HG03520 (cell line): ENCODE measurements around the gene ATAD1.
"Not testable (repeated sequence)": the region's sequence is repeated elsewhere in the genome, so short reads cannot be mapped to it uniquely, and the experiment has no call there.

Experiments used
- ATAC-seq: cut with Tn5 transposase; IDR thresholded peaks from one replicate; pipeline ENCODE4 v1.9.1; 2021; ENCODE audit warnings: mild to moderate bottlenecking, moderate library complexity; ENCODE audit not compliant: unreplicated experiment

The ATAD1 gene

GRCh38 chr10:87760195-87760905, 57.7 kb downstream of the ATAD1 start:
- no peak for ATAC-seq

- ATAC-seq: no peak
Measured at GRCh38 chr10:87759551-87759950, 58.5 kb downstream of the ATAD1 start.

DNA sequence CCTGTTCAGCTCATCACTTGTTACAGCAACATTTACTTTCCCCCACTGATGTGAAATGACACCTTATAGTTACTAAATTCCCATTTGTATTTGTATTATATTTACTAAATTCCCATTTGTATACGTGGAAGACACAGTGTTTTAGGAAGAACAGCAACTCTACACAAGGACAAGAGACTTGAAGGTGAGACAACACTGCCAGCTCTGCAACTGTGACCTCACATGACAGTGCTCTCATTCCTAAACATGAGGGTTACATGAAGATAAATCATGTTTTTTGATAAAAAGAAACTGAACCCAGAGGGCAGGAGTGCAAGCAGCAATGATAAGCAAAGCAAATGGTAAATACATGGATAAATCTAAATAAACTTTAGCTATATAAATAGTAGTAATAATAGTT, 60.3 kb downstream of the ATAD1 start:
- ATAC-seq: no peak

DNA sequence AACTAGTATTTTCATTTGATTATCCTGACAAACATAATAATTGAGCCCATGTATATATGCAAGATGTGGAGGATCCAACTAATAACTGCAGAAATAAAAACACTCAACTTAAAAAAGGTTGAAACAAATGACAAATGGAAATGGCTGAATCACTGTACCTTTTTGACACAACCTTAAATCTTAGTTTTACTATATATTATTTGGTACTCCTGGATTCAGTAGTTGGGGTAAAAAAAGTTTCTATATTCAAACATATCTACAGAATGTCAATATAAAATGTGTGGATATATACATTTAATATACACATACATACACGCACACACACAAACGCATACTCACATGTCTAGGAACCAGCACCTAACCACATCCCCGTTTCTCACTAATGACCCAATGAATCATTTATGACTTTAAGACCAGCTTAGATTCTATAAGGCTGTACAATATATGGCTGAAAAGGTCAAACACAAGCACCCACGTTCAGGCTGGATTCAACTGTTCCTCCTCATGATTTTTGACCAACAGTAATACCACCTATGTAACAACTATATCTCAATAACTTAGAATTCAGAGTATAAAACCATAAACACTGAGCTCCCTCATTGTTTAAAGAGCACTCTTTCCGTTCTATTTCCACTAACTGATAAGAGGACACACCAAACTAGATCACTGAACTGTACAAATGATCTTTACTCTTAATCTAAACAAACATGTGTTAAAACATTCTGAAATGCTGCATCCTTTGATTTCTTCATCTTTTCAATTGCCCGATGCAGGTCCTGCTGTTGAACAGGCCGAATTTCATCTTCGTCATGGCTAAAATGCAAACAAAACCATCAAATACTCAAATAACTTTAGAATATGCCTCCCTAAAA, 63.8 kb downstream of the ATAD1 start:
- no peak for ATAC-seq

- ATAC-seq: no peak
Measured at GRCh38 chr10:87752566-87752965, 65.5 kb downstream of the ATAD1 start.

- ATAC-seq: no peak
Measured at GRCh38 chr10:87751274-87751673, 66.8 kb downstream of the ATAD1 start.

- ATAC-seq: no peak
Measured at GRCh38 chr10:87750817-87751216, 67.2 kb downstream of the ATAD1 start.

- no peak for ATAC-seq
Measured at GRCh38 chr10:87750001-87750671, 67.9 kb downstream of the ATAD1 start.

- not testable (repeated sequence) for ATAC-seq
Measured at GRCh38 chr10:87748244-87748643, 69.8 kb downstream of the ATAD1 start.

- ATAC-seq: no peak
Measured at GRCh38 chr10:87746911-87747310, 71.1 kb downstream of the ATAD1 start.

- no peak for ATAC-seq
Measured at GRCh38 chr10:87744606-87745005, 73.4 kb downstream of the ATAD1 start.

DNA sequence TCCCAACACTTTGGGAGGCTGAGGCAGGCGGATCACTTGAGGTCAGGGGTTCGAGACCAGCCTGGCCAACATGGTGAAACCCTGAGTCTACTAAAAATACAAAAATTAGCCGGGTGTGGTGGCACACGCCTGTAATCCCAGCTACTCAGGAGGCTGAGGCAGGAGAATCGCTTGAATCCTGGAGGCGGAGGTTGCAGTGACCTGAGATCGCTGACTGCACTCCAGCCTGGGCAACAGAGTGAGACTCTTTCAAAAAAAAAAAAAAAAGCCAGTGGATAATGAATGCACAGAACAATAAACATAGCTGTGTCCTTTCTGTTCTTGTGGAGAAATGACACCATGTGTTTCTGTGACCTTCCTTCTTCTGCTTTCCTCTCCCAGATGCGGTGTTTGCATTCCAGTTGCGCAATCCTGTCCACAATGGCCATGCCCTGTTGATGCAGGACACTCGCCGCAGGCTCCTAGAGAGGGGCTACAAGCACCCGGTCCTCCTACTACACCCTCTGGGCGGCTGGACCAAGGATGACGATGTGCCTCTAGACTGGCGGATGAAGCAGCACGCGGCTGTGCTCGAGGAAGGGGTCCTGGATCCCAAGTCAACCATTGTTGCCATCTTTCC, 74.9 kb downstream of the ATAD1 start:
- not testable (repeated sequence) for ATAC-seq

- no peak for ATAC-seq
Measured at GRCh38 chr10:87740254-87740655, 77.8 kb downstream of the ATAD1 start.

- no peak for ATAC-seq
Measured at GRCh38 chr10:87739703-87740102, 78.3 kb downstream of the ATAD1 start.

DNA sequence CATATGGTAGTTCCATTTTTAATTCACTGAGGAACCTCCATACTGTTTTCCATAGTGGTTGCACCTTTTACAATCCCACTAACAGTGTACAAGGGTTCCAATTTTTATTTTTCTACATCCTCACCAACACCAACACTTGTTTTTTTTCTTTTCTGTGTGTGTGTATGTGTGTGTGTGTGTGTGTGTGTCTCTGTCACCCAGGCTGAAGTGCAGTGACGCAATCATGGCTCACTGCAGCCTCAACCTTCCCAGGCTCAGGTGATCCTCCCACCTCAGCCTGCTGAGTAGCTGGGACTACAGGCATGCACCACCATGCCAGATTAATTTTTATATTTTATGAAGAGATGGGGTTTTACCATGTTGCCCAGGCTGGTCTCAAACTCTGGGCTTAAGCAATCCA, 79.8 kb downstream of the ATAD1 start:
- not testable (repeated sequence) for ATAC-seq

DNA sequence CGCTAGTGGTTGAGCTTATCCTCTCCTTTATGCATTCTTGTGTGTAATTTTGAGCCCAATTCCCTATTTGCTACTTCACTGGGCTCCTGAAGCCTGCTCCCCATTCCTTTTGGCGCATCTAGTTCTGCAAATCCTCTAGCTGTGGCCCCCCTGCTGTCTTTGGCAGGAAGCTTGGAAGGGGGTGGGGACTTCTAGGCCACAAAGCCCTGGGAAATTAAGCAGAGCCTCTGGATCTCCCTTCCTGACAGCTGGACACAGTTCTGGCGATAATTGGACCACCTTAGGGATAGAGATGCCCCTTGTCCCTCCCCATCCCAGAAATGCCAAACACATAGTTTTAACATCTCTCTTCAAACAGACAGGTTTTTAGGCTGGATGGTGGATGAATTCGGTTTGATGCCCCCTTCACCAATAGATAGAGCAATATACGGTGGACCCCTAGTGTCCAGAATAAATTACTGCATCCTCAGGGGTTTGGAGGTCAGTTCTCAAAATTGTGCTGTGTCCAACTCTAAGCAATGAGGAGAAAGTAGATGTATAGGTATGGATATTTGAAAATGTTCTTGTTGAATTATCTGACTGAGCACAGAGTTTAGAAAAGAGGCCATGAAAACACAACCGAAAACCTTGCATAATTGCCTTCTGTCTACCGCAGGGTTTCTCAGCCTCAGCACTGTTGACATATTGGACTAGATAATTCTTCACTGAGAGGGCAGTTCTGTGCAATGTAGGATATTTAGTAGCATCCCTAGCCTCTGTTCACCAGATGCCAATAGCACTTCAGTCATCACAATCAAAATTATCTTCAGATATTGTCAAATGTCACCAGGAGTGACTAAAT, 82.8 kb downstream of the ATAD1 start:
- ATAC-seq: peak; percentile 51

DNA sequence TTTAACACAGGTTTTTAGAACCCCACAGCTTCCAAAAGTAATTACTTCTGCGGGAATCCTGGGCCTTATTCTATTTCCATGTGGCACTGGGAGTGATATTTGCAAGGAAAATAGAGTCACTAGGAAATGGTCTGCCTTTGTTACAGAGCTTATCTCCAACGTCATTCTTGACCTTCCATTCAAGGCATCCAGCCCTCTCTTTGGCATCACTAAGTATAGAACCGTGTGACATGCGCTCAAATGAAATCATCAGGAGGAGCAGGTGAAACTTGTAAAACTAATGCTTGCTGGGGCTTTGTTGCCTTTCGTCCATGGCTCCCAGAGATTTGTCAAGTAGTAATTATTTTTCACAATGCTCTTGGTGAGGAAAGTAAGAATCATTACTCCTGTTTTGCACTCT, 84.9 kb downstream of the ATAD1 start:
- no peak for ATAC-seq

DNA sequence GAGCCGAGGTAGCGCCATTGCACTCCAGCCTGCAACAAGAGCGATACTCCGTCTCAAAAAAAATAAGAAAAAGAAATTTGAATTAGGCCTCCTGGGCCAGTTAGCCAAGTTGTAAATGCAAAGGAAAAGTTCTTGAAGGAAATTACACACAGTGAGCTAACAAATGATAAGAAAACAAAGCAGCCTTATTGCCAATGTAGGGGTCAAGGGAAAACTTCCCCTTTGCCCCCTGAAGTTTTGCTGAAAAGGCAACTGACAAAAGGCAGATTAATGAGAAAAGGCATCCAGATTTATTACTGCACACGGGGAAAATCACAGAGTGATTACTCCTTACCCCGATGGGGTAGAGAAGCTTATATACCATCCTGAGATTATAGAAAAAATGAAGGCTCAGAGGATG, 88.1 kb downstream of the ATAD1 start:
- ATAC-seq: no peak

- ATAC-seq: no peak
Measured at GRCh38 chr10:87724789-87725188, 93.2 kb downstream of the ATAD1 start.

GRCh38 chr10:87723500-87723899, 94.5 kb downstream of the ATAD1 start:
- ATAC-seq: no peak
